Measurements from ENCODE around the gene PSMA2. TPM values are rescaled to one million over a fixed set of nuclear protein-coding genes. Genes with fewer than 3 reads are reported as not detected.

The PSMA2 gene
- total RNA-seq, 1 donor from 2014 or later: 135 TPM

GRCh38 chr7:42910306-42910705, 21.7 kb downstream of the PSMA2 start:
- H3K4me3 ChIP-seq (ENCODE audit: low read depth, low read length): no peak overlapping the region
- TF ChIP-seq CTCF (conservative IDR thresholded peaks at IDR 0.05; ENCODE audit: low read depth, low read length): no peak
- no peak for DNase-seq (ENCODE audit: low read depth)

GRCh38 chr7:42907316-42907715, 24.7 kb downstream of the PSMA2 start:
- no peak for DNase-seq (ENCODE audit: low read depth)
- H3K4me3 ChIP-seq (ENCODE audit: low read depth, low read length): no peak overlapping the region
- TF ChIP-seq CTCF (conservative IDR thresholded peaks at IDR 0.05; ENCODE audit: low read depth, low read length): no peak

GRCh38 chr7:42906181-42906580, 25.8 kb downstream of the PSMA2 start:
- no peak for TF ChIP-seq CTCF (conservative IDR thresholded peaks at IDR 0.05; ENCODE audit: low read depth, low read length)
- no peak for DNase-seq (ENCODE audit: low read depth)

GRCh38 chr7:42902331-42902730, 29.6 kb downstream of the PSMA2 start:
- no peak overlapping the region for H3K4me3 ChIP-seq (ENCODE audit: low read depth, low read length)
- DNase-seq (ENCODE audit: low read depth): no peak
- no peak for TF ChIP-seq CTCF (conservative IDR thresholded peaks at IDR 0.05; ENCODE audit: low read depth, low read length)

More at GRCh38 chr7:42906181-42906580, 25.8 kb downstream of the PSMA2 start:
- H3K4me3 ChIP-seq (ENCODE audit: low read depth, low read length): no peak overlapping the region

- no peak overlapping the region for H3K4me3 ChIP-seq (ENCODE audit: low read depth, low read length)
- no peak for DNase-seq (ENCODE audit: low read depth)
- no peak for TF ChIP-seq CTCF (conservative IDR thresholded peaks at IDR 0.05; ENCODE audit: low read depth, low read length)
These were observed 31.1 kb downstream of the PSMA2 start for GRCh38 chr7:42900842-42901241.

- no peak for DNase-seq (ENCODE audit: low read depth)
- no peak for TF ChIP-seq CTCF (conservative IDR thresholded peaks at IDR 0.05; ENCODE audit: low read depth, low read length)
- H3K4me3 ChIP-seq (ENCODE audit: low read depth, low read length): no peak overlapping the region
These were observed 38.4 kb downstream of the PSMA2 start for GRCh38 chr7:42893346-42894240.
